A549 (cell line): Measurements from ENCODE around the gene BAG1.

ENCODE experiments used
- CTCF ChIP-seq: fragments of >200 bp; sonication (Bioruptor Twin); formaldehyde crosslinking; IDR thresholded peaks from 3 replicates; pipeline ENCODE4 v1.5.1; 2016
- GATA3 ChIP-seq: IDR thresholded peaks from 2 replicates; pipeline ENCODE4 v1.6.1; 2012; ENCODE audit warnings: borderline replicate concordance
- HMGXB4 ChIP-seq: fragments of 250-450 bp; sonication (Bioruptor Pico); IDR thresholded peaks from 2 replicates; pipeline ENCODE4 v1.5.0; 2021; ENCODE audit warnings: mild to moderate bottlenecking, moderate library complexity, borderline replicate concordance
- MYC ChIP-seq: IDR thresholded peaks from 2 replicates; pipeline ENCODE4 v1.6.1; 2012; ENCODE audit warnings: mild to moderate bottlenecking, inconsistent platforms, low read length, improper control_type of control experiment, borderline replicate concordance
- TF ChIP-seq, protein P1 (sequence below): IDR thresholded peaks from 2 replicates; pipeline ENCODE4 v1.6.1; 2012
- TF ChIP-seq, protein P2 (sequence below): fragments of 450-650 bp; IDR thresholded peaks from 2 replicates; pipeline ENCODE4 v1.6.1; 2014; ENCODE audit warnings: antibody characterized with exemption

- TF ChIP-seq CTCF (no peak), GATA3 (no peak), MYC (no peak), HMGXB4 (CRISPR knock-in tag) (no peak)
- TF ChIP-seq, protein P1, sequence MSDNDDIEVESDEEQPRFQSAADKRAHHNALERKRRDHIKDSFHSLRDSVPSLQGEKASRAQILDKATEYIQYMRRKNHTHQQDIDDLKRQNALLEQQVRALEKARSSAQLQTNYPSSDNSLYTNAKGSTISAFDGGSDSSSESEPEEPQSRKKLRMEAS = no peak
- TF ChIP-seq, protein P2, sequence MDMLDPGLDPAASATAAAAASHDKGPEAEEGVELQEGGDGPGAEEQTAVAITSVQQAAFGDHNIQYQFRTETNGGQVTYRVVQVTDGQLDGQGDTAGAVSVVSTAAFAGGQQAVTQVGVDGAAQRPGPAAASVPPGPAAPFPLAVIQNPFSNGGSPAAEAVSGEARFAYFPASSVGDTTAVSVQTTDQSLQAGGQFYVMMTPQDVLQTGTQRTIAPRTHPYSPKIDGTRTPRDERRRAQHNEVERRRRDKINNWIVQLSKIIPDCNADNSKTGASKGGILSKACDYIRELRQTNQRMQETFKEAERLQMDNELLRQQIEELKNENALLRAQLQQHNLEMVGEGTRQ = no peak
Measured at GRCh38 chr9:33304362-33304761, 39.9 kb upstream of the BAG1 start.
